Upper lobe of left lung (tissue), 4 donors: Measurements from ENCODE around the gene ULK4.

Experiments
- CTCF ChIP-seq, 6 experiments: fragments of 450-650 bp in 4 of 6; fragments of 200-600 bp in 2 of 6; sonication (generic) in 2 of 6; IDR thresholded peaks; one replicate each; pipeline ENCODE4 v1.5.1; 2016 to 2019; ENCODE audit warnings: antibody characterized with exemption in 6 of 6
- EP300 ChIP-seq, 4 donors: sonication (generic); formaldehyde crosslinking; IDR thresholded peaks; one replicate each; pipeline ENCODE4 v1.5.1; 2017; ENCODE audit warnings: antibody characterized with exemption in 4 of 4, control low read depth in 2 of 4
- POLR2A ChIP-seq, 4 donors: fragments of 450-650 bp; IDR thresholded peaks; one replicate each; pipeline ENCODE4 v1.5.1; 2016 to 2017; ENCODE audit warnings: antibody characterized with exemption in 4 of 4, mild to moderate bottlenecking in 2 of 4
- POLR2AphosphoS5 ChIP-seq, 2 donors: sonication (generic); formaldehyde crosslinking; IDR thresholded peaks; one replicate each; pipeline ENCODE4 v1.5.1; 2017; ENCODE audit warnings: antibody characterized with exemption in 2 of 2

- TF ChIP-seq CTCF (IDR thresholded peaks at IDR 0.05) (no peak), POLR2A (IDR thresholded peaks at IDR 0.05) (no peak), EP300 (IDR thresholded peaks at IDR 0.05) (no peak), POLR2AphosphoS5 (IDR thresholded peaks at IDR 0.05) (no peak)
Measured at GRCh38 chr3:41456162-41456561, 505.7 kb downstream of the ULK4 start.
